ENCODE data around the gene ALPG. TPM values are rescaled to one million over a fixed set of nuclear protein-coding genes. Genes with fewer than 3 reads are reported as not detected.

Gene ALPG
- total RNA-seq, 1 donor from 2014 or later = not detected

DNA sequence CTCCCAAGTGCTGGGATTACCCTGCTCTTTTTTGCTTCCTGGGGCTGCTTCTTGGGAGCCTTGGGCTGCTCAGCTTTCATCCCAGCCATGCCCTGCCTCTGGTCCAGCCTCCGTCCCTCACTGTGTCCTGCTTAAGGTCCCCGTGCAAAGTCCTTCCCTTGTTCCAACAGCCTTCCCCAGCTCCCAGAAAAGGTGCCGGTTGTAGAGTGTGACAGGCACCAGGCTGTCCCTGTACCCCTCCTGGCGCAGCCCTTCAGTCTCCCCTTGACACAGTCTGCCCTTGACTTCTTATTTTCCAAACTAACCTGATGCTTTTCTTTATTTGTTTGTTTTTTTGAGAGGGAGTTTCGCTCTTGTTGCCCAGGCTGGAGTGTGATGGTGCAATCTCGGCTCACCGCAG, 29.2 kb downstream of the ALPG start:
- no peak for DNase-seq (ENCODE audit: low spot score in 2 of 2, unreplicated experiment in 2 of 2)

DNA sequence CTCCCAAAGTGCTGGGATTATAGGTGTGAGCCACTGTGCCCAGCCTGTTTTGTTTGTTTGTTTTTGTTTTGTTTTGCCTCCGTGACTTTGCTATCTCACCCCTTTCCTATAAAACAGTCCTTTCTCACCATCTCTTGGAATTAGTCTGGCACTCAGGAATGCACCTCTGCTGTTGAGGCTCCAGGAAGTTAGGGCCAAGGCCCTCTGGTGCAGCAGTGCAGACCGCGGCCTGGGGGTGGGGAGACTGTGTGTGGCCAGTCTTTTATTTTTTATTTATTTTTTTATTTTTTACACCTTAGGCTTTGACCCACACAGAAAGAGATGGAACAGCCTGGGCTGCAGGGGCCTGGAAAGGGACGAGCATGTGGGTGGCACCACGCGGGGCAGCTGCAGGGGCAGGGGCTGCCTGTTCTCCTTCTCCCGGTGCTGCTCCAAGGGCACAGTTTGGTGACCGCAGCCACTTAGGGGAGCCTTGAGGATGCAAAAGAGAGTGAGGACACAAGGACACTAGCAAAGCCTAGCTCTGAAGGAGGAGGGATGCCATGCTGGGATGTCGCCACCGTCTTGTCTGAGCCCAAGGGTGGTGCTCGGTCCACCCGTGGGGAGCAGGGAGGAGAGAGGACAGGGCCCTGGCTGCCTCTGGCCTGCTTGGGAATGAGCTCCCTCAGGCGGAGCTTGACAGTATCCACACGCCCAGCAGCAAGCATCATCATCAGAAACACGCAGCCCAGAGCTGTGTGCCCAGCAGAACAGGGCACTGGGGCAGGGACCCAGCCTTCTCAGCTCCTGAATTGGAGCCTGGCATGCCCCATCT, 29.9 kb downstream of the ALPG start:
- Mint-ChIP-seq H3K27me3 (ENCODE audit: low read depth) (peaks cover 9% of the 10 kb centered on the region), H3K4me3 (no peak overlapping the region), H3K4me1 (peaks cover 3% of the 10 kb centered on the region), H3K27ac (no peak overlapping the region), H3K9me3 (no peaks in the 10 kb centered on the region), H3K36me3 (no peaks in the 10 kb centered on the region)
- TF ChIP-seq, protein P1, sequence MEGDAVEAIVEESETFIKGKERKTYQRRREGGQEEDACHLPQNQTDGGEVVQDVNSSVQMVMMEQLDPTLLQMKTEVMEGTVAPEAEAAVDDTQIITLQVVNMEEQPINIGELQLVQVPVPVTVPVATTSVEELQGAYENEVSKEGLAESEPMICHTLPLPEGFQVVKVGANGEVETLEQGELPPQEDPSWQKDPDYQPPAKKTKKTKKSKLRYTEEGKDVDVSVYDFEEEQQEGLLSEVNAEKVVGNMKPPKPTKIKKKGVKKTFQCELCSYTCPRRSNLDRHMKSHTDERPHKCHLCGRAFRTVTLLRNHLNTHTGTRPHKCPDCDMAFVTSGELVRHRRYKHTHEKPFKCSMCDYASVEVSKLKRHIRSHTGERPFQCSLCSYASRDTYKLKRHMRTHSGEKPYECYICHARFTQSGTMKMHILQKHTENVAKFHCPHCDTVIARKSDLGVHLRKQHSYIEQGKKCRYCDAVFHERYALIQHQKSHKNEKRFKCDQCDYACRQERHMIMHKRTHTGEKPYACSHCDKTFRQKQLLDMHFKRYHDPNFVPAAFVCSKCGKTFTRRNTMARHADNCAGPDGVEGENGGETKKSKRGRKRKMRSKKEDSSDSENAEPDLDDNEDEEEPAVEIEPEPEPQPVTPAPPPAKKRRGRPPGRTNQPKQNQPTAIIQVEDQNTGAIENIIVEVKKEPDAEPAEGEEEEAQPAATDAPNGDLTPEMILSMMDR (IDR thresholded peaks at IDR 0.05; ENCODE audit: unreplicated experiment) = no peak
- DNase-seq (ENCODE audit: low spot score in 2 of 2, unreplicated experiment in 2 of 2) = no peak

More for the DNA sequence above, 29.2 kb downstream of the ALPG start:
- Mint-ChIP-seq H3K9me3 (no peaks in the 10 kb centered on the region), H3K4me3 (no peak overlapping the region), H3K27me3 (ENCODE audit: low read depth) (peaks cover 6% of the 10 kb centered on the region), H3K4me1 (peaks cover 3% of the 10 kb centered on the region), H3K27ac (no peak overlapping the region), H3K36me3 (no peaks in the 10 kb centered on the region)
- TF ChIP-seq, protein P1 (IDR thresholded peaks at IDR 0.05; ENCODE audit: unreplicated experiment) = no peak

DNA sequence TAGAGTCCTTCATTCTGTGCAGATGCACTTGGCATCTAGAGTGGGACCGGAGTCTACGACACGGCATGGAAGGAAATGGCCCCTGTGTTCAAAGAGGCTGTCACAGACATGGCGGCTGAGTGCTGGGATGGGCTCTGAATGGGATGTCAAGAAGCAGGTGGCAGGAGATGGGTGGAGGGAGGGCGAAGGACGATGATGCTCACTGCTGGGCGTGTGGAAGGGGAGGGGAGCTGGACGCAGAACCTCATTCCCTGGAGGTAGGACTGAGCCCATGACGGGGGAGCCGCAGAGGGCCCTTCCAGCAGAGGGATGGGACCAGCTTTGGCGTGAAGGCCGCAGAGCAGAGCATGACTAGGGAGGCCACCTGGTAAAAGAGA, 30.5 kb downstream of the ALPG start:
- H3K36me3 Mint-ChIP-seq = no peaks in the 10 kb centered on the region
- H3K9me3 Mint-ChIP-seq = no peaks in the 10 kb centered on the region
- H3K27me3 Mint-ChIP-seq (ENCODE audit: low read depth) = peaks cover 10% of the 10 kb centered on the region
- H3K4me1 Mint-ChIP-seq = peaks cover 3% of the 10 kb centered on the region
- TF ChIP-seq, protein P1 (IDR thresholded peaks at IDR 0.05; ENCODE audit: unreplicated experiment) = no peak
- no peak overlapping the region for H3K4me3 Mint-ChIP-seq
- no peak overlapping the region for H3K27ac Mint-ChIP-seq
- DNase-seq (ENCODE audit: low spot score in 2 of 2, unreplicated experiment in 2 of 2) = no peak

DNA sequence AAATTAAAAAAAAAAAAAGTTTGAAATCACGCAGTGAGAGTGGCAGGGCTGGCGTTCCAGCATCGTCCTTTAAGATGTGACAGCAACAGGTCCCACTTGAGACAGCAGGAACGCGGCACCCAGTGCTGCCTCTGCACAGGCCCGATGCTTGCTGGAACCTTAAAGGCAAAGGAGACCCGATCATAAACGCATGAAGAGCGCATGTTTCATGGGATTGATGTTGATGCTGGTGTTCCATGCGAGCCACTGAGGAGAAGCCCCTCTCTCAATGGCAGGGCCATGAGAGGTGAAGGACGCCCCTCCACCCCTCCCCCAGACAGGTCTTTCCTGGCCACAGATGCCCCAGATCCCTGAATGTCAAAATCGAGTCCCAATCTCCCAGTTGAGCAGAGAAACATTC, 31.4 kb downstream of the ALPG start:
- peaks cover 3% of the 10 kb centered on the region for H3K4me1 Mint-ChIP-seq
- H3K4me3 Mint-ChIP-seq = no peak overlapping the region
- H3K9me3 Mint-ChIP-seq = no peaks in the 10 kb centered on the region

DNA sequence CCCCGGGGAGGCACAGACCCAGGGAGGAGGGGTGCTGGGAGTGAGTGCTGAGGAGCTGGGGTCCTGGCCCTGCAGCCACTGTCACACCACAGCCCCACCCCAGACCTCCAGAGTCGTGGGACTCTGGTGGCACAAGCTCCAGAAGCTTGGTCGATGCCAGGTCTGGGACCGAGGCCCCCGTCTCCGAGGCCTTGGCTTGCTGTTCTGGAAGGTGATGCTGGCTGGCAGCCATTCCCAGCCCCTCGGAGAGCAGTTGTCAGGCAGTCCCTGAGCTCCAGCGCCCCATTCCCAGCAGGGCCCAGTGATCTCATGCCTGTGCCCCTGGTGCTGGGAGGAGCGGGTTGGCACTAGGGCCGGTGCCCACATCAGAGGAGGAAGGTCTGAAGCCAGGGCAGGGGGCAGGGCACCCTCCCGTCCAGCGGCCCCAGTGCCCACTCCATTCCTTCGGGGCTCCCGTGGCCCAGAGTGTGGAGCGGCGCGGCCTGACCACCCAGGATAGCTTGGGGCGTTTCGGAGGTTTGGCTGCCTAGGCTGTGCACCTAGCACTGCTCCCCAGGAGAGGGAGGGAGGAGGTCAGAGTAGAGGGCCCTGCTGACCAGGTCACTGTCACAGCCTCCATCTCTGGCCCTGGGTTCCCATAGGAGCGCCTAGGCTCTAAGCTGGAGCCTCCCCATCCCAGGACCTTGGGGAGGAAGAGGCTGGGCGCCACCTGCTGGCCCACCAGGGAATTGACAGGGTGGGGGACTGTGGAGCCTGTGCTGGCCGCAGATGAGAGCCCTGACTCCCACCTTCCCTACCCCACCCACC, 32.5 kb downstream of the ALPG start:
- Mint-ChIP-seq H3K27me3 (ENCODE audit: low read depth) (peaks cover 10% of the 10 kb centered on the region), H3K27ac (no peak overlapping the region), H3K9me3 (no peaks in the 10 kb centered on the region), H3K4me3 (no peak overlapping the region), H3K36me3 (no peaks in the 10 kb centered on the region), H3K4me1 (peaks cover 3% of the 10 kb centered on the region)
- TF ChIP-seq, protein P1 (IDR thresholded peaks at IDR 0.05; ENCODE audit: unreplicated experiment) = peak; percentile 76
- DNase-seq (ENCODE audit: low spot score in 2 of 2, unreplicated experiment in 2 of 2) = no peak

More for the DNA sequence above, 31.4 kb downstream of the ALPG start:
- no peaks in the 10 kb centered on the region for H3K36me3 Mint-ChIP-seq
- no peak for DNase-seq (ENCODE audit: low spot score in 2 of 2, unreplicated experiment in 2 of 2)
- no peak overlapping the region for H3K27ac Mint-ChIP-seq
- H3K27me3 Mint-ChIP-seq (ENCODE audit: low read depth) = peaks cover 10% of the 10 kb centered on the region
- TF ChIP-seq, protein P1 (IDR thresholded peaks at IDR 0.05; ENCODE audit: unreplicated experiment) = no peak

Data from mesothelial cell of epicardium (in vitro differentiated cells).